SJCRH30 (cell line): ENCODE results near the gene SNCAIP. TPM values are rescaled to one million over a fixed set of nuclear protein-coding genes. Genes with fewer than 3 reads are reported as not detected.
A peak's percentile ranks its signal among the peaks of the same experiment; 100 is the strongest.

Experiments used
- DNase-seq, 2 experiments: peaks; one replicate each; pipeline ENCODE4 v3.0.0-alpha.2; 2015 to 2020
- H3K27ac ChIP-seq: fragments of 250-450 bp; sonication (Bioruptor Pico); 2 replicates; pipeline ENCODE4 v1.5.1; 2020; ENCODE audit warnings: mild to moderate bottlenecking, moderate library complexity
- H3K27me3 ChIP-seq: fragments of 250-450 bp; sonication (Bioruptor Pico); 2 replicates; pipeline ENCODE4 v1.5.1; 2020; ENCODE audit warnings: mild to moderate bottlenecking, moderate library complexity
- H3K36me3 ChIP-seq: fragments of 250-450 bp; sonication (Bioruptor Pico); 2 replicates; pipeline ENCODE4 v1.5.1; 2020; ENCODE audit warnings: mild to moderate bottlenecking, moderate library complexity
- H3K4me1 ChIP-seq: fragments of 250-450 bp; sonication (Bioruptor Pico); 2 replicates; pipeline ENCODE4 v1.5.1; 2020; ENCODE audit warnings: mild to moderate bottlenecking, moderate library complexity
- H3K4me3 ChIP-seq: fragments of 250-450 bp; sonication (Bioruptor Pico); 2 replicates; pipeline ENCODE4 v1.5.1; 2020; ENCODE audit warnings: mild to moderate bottlenecking, moderate library complexity
- H3K9me3 ChIP-seq: fragments of 250-450 bp; sonication (Bioruptor Pico); replicated peaks from 2 replicates; pipeline ENCODE4 v1.5.1; 2020; ENCODE audit warnings: mild to moderate bottlenecking, moderate library complexity
- total RNA-seq: library from RNA; depleted of rRNA; stranded (reverse); fragments of >200 nt; shearing (Covaris generic); gene quantifications from 2 replicates; pipeline ENCODE4 v1.2.3, GENCODE V29; 2014

The SNCAIP gene
- total RNA-seq, 1 experiment from 2014 or later: 0.49 TPM

- Histone ChIP-seq H3K4me1 (no peaks in the 10 kb centered on the region), H3K36me3 (no peaks in the 10 kb centered on the region)
Measured at GRCh38 chr5:122390694-122391093, 78.7 kb downstream of the SNCAIP start.

GRCh38 chr5:122391621-122392020 is 79.6 kb downstream of the SNCAIP start:
- no peak overlapping the region for H3K27ac ChIP-seq
- no peak overlapping the region for H3K4me3 ChIP-seq
- H3K4me1 ChIP-seq: no peaks in the 10 kb centered on the region
- H3K9me3 ChIP-seq: no peaks in the 10 kb centered on the region
- no peaks in the 10 kb centered on the region for H3K36me3 ChIP-seq
- DNase-seq: peak in 1 of 2 experiments; percentile 37
- H3K27me3 ChIP-seq: no peaks in the 10 kb centered on the region

More at GRCh38 chr5:122390694-122391093, 78.7 kb downstream of the SNCAIP start:
- Histone ChIP-seq H3K4me3 (no peak overlapping the region), H3K9me3 (no peaks in the 10 kb centered on the region), H3K27me3 (no peaks in the 10 kb centered on the region), H3K27ac (no peak overlapping the region)
- no peak for DNase-seq

GRCh38 chr5:122392224-122392623 is 80.2 kb downstream of the SNCAIP start:
- Histone ChIP-seq H3K27me3 (no peaks in the 10 kb centered on the region), H3K27ac (no peak overlapping the region), H3K9me3 (no peaks in the 10 kb centered on the region), H3K4me3 (no peak overlapping the region), H3K4me1 (no peaks in the 10 kb centered on the region), H3K36me3 (no peaks in the 10 kb centered on the region)
- DNase-seq: no peak

- H3K9me3 ChIP-seq: no peaks in the 10 kb centered on the region
- H3K4me3 ChIP-seq: no peak overlapping the region
- no peaks in the 10 kb centered on the region for H3K27me3 ChIP-seq
- H3K27ac ChIP-seq: no peak overlapping the region
- DNase-seq: no peak
- H3K36me3 ChIP-seq: no peaks in the 10 kb centered on the region
- H3K4me1 ChIP-seq: no peaks in the 10 kb centered on the region
Measured at GRCh38 chr5:122392824-122393223, 80.8 kb downstream of the SNCAIP start.

- Histone ChIP-seq H3K4me1 (no peaks in the 10 kb centered on the region), H3K27me3 (no peaks in the 10 kb centered on the region), H3K36me3 (no peaks in the 10 kb centered on the region), H3K9me3 (no peaks in the 10 kb centered on the region), H3K27ac (no peak overlapping the region), H3K4me3 (no peak overlapping the region)
- DNase-seq: no peak
Measured at GRCh38 chr5:122394284-122394930, 82.4 kb downstream of the SNCAIP start.

GRCh38 chr5:122398016-122398415 is 86.0 kb downstream of the SNCAIP start:
- no peaks in the 10 kb centered on the region for H3K4me1 ChIP-seq
- H3K4me3 ChIP-seq: no peak overlapping the region
- no peak for DNase-seq
- H3K36me3 ChIP-seq: no peaks in the 10 kb centered on the region
- H3K9me3 ChIP-seq: no peaks in the 10 kb centered on the region
- no peaks in the 10 kb centered on the region for H3K27me3 ChIP-seq
- H3K27ac ChIP-seq: no peak overlapping the region

GRCh38 chr5:122400341-122400740 is 88.3 kb downstream of the SNCAIP start:
- Histone ChIP-seq H3K9me3 (no peaks in the 10 kb centered on the region), H3K27ac (no peak overlapping the region), H3K27me3 (no peaks in the 10 kb centered on the region; the same call in 1 of the 2 replicates), H3K4me1 (no peaks in the 10 kb centered on the region), H3K4me3 (no peak overlapping the region), H3K36me3 (no peaks in the 10 kb centered on the region)
- no peak for DNase-seq

GRCh38 chr5:122400938-122401337 is 88.9 kb downstream of the SNCAIP start:
- H3K4me1 ChIP-seq: no peaks in the 10 kb centered on the region
- no peak for DNase-seq
- no peak overlapping the region for H3K27ac ChIP-seq
- H3K36me3 ChIP-seq: no peaks in the 10 kb centered on the region
- no peaks in the 10 kb centered on the region for H3K9me3 ChIP-seq
- no peak overlapping the region for H3K4me3 ChIP-seq
- no peaks in the 10 kb centered on the region; the same call in 1 of the 2 replicates for H3K27me3 ChIP-seq

GRCh38 chr5:122401976-122402725 is 90.1 kb downstream of the SNCAIP start:
- Histone ChIP-seq H3K4me1 (no peaks in the 10 kb centered on the region), H3K27me3 (no peaks in the 10 kb centered on the region; the same call in 1 of the 2 replicates), H3K36me3 (no peaks in the 10 kb centered on the region), H3K27ac (no peak overlapping the region), H3K9me3 (no peaks in the 10 kb centered on the region), H3K4me3 (no peak overlapping the region)
- DNase-seq: no peak

- no peaks in the 10 kb centered on the region for H3K36me3 ChIP-seq
- H3K4me3 ChIP-seq: no peak overlapping the region
- DNase-seq: no peak
- no peaks in the 10 kb centered on the region; the same call in 1 of the 2 replicates for H3K27me3 ChIP-seq
- H3K27ac ChIP-seq: no peak overlapping the region
- no peaks in the 10 kb centered on the region for H3K4me1 ChIP-seq
- H3K9me3 ChIP-seq: no peaks in the 10 kb centered on the region
Measured at GRCh38 chr5:122402955-122403685, 91.1 kb downstream of the SNCAIP start.

- Histone ChIP-seq H3K27me3 (no peaks in the 10 kb centered on the region; the same call in 1 of the 2 replicates), H3K27ac (no peak overlapping the region), H3K36me3 (no peaks in the 10 kb centered on the region), H3K4me1 (no peaks in the 10 kb centered on the region), H3K9me3 (no peaks in the 10 kb centered on the region), H3K4me3 (no peak overlapping the region)
- no peak for DNase-seq
Measured at GRCh38 chr5:122404018-122404417, 92.0 kb downstream of the SNCAIP start.

GRCh38 chr5:122404653-122405362 is 92.8 kb downstream of the SNCAIP start:
- no peak overlapping the region for H3K4me3 ChIP-seq
- DNase-seq: no peak
- no peaks in the 10 kb centered on the region; the same call in 1 of the 2 replicates for H3K27me3 ChIP-seq
- no peaks in the 10 kb centered on the region for H3K4me1 ChIP-seq
- H3K9me3 ChIP-seq: no peaks in the 10 kb centered on the region
- no peaks in the 10 kb centered on the region for H3K36me3 ChIP-seq
- H3K27ac ChIP-seq: no peak overlapping the region

GRCh38 chr5:122405751-122406150 is 93.7 kb downstream of the SNCAIP start:
- Histone ChIP-seq H3K36me3 (no peaks in the 10 kb centered on the region), H3K27me3 (no peaks in the 10 kb centered on the region; the same call in 1 of the 2 replicates), H3K9me3 (no peaks in the 10 kb centered on the region), H3K27ac (no peak overlapping the region), H3K4me1 (no peaks in the 10 kb centered on the region), H3K4me3 (no peak overlapping the region)
- DNase-seq: no peak

GRCh38 chr5:122406181-122406580 is 94.1 kb downstream of the SNCAIP start:
- no peak overlapping the region for H3K27ac ChIP-seq
- H3K4me1 ChIP-seq: no peaks in the 10 kb centered on the region
- DNase-seq: no peak
- no peak overlapping the region for H3K4me3 ChIP-seq
- H3K9me3 ChIP-seq: no peaks in the 10 kb centered on the region
- no peaks in the 10 kb centered on the region for H3K36me3 ChIP-seq
- no peaks in the 10 kb centered on the region; the same call in 1 of the 2 replicates for H3K27me3 ChIP-seq
